CD4-positive, alpha-beta T cell treated with Interleukin-15 for 1 hour (primary cell): ENCODE results near the gene ZDHHC24.

Source experiments
- DNase-seq: peaks from one replicate; pipeline ENCODE4 v3.0.0-alpha.2; 2020

Gene ZDHHC24

DNA sequence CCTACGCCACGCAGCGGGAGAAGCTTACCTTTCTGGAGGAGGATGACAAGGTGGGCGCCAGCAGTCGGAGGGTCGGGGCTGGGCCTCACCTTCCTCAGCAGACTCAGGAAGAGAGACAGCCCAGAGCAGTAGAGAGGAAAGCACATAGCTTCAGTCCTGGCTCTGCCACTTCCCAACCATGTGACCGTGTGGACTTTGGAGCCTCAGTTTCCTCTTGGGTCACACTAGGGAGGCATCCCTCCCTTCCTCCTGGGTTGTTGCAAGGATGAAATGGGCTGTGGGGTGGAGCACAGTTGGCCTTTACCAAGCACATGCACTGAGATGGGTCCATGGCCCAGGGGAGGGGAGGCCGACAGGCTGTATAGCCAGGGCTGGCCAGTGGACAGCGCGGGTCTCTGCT lies 52.7 kb downstream of the ZDHHC24 start:
- DNase-seq = no peak

GRCh38 chr11:66492161-66492865 lies 53.5 kb downstream of the ZDHHC24 start:
- DNase-seq = no peak

DNA sequence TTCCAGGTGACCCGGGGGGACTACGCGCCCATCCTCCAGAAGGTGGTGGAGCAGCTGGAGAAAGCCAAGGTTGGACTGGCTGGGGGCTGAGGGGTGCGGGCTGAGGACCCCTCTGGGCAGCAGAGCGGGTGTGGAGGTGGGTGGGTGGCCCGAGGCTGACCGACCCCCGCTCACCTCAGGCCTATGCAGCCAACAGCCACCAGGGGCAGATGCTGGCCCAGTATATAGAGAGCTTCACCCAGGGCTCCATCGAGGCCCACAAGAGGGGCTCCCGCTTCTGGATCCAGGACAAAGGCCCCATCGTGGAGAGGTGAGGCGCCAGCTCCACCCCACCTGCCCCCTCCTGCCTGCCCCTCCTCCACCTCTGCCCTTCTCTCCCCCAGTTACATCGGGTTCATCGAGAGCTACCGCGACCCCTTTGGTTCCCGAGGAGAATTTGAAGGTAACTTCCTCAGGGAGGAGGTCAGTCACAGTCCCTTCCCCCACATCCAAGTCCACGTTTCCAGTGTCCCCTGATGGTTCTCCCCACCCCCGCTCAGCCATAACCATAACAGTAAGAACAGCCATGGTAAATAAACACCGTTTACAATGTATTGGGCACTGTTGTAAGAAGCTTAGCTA lies 54.4 kb downstream of the ZDHHC24 start:
- DNase-seq = no peak

DNA sequence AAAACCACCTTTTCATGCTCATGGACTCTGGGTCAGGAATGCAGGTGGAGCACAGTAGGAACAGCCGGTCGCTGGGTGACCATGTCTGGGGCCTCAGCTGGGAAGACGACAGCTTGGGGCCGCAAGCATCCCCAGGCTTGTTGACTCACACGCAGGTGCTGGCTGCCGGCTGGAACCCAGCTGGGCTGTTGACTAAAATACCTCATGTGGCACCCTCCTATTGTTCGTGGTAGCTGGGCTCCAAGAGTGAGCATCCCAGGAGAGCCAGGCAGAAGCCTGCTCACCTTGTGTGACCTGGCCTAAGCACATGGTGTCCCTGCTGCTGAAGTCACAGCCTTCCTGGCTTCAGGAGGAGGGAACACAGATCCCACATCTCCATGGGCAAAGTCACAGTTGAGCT lies 56.2 kb downstream of the ZDHHC24 start:
- DNase-seq = no peak

GRCh38 chr11:66488957-66489356 lies 56.9 kb downstream of the ZDHHC24 start:
- DNase-seq = no peak

DNA sequence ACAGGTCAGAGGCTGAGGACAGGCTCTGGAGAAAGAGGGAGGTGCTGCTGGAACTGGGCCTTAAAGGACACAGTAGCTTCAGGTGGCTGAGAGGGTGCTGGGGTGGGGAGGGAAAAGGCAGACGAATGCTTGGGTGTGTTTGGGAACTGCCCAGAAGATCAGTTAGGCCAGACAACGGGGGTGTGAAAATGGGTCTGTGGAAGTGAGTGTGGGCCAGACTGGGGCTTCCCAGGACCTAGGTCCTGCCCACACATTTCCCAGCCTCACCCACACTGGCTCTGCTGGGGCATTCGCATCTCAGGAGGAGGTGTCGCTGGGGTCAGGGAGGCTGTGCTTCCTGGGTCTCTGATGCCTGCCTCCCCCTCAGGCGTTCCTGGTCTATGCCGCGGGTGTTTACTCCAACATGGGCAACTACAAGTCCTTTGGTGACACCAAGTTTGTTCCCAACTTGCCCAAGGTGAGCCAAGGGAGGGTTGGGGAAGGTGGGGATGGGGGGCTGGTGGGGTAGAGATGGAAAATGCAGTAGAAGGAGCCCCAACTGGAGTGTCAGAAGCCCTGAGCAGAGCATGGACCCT lies 61.0 kb downstream of the ZDHHC24 start:
- no peak for DNase-seq

- DNase-seq = peak; percentile 95
Measured at GRCh38 chr11:66480117-66480938, 65.5 kb downstream of the ZDHHC24 start, which contains the start of gene DPP3. Gene DPP3, plus strand, starts transcription at chr11:66480434. Its CDS starts 1,767 bp downstream, at chr11:66482201.

DNA sequence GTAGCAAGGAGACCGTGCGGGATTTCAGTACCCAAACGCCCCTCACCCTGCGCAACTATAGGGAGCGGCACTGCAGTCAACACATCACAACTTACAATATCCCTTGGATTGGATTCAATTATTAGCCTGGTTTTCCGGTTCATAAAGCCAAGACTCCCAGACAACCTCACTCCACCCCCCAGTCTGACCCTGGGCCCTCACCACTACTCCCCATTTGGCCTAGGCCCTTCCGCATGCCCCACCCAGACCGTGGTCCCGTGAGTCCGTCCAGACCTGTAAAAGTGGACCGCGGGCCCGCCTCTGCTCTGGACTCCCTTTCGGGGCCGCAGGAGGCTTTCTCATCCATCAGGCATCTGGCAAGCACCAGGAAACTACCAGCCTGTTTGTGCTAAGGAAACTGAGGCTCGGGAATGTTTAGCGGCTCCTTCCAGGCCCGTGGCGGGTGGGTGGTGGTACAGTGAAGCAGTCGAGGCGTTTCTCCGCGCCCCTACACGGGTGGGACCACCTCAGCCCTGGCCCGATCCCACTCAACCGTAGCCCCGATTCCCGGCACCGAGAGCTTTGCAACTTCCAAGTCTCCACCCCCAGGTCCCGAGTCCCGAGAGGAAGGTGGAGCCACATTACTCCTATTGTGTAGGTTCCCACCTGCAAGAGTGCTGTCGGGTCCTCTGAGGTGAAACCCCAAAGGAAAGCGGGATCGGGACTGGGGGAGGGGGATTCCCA lies 66.3 kb downstream of the ZDHHC24 start:
- DNase-seq = no peak

- DNase-seq = peak; percentile 34
Measured at GRCh38 chr11:66478729-66479393, 67.0 kb downstream of the ZDHHC24 start.

- DNase-seq = no peak
Measured at GRCh38 chr11:66477263-66478201, 68.3 kb downstream of the ZDHHC24 start.

DNA sequence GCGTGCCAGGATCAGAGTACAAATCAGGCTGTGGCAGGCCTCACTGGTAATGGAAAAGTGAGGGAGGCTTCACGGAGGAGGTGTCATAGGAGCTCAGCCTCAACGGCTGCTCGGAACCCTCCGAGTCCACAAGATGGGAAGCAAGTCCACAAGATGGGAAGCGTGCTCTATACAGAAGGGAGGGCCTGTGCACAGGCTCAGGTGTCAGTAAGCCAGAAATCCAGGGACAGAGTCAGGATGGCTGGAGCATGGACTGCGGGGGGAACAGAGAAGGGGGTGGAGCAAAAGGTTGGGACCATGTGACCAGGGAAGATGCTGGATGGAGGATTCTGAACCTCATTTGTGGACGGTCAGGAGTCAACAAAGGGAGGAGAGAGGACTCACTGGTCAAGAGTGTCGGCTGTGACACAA lies 69.0 kb downstream of the ZDHHC24 start:
- DNase-seq = no peak

DNA sequence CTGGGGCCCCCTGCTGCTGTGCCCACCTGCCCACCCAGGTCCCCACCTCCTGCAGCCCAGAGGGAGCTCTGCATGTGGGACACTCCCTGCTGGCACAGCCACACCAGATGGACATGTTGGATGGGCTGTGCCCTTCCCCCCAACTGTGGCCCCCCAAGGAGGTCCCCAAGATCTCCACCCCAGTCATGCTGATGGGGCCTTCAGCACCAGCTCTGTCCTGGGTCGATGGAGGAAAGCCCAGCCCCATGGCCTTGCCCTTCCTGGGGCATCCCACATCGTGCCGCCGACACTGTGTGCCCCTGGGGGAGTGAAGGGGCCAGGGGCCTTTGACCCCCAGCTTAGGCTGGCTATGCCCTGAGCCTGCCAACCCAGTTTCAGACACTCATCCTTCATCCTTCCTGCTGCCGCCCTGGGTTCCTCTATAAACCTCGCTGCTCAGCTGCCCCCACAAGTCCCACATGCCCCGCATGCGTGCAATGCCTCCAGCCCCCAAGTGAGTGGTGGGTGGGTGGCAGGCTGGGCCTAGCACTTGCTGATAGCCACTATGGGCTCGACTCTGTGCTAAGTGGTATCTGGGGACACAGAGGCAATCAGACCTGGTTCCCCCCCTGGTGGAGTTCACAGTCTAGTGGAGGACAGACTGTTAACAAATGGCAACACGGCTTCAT lies 69.5 kb downstream of the ZDHHC24 start:
- DNase-seq = no peak

DNA sequence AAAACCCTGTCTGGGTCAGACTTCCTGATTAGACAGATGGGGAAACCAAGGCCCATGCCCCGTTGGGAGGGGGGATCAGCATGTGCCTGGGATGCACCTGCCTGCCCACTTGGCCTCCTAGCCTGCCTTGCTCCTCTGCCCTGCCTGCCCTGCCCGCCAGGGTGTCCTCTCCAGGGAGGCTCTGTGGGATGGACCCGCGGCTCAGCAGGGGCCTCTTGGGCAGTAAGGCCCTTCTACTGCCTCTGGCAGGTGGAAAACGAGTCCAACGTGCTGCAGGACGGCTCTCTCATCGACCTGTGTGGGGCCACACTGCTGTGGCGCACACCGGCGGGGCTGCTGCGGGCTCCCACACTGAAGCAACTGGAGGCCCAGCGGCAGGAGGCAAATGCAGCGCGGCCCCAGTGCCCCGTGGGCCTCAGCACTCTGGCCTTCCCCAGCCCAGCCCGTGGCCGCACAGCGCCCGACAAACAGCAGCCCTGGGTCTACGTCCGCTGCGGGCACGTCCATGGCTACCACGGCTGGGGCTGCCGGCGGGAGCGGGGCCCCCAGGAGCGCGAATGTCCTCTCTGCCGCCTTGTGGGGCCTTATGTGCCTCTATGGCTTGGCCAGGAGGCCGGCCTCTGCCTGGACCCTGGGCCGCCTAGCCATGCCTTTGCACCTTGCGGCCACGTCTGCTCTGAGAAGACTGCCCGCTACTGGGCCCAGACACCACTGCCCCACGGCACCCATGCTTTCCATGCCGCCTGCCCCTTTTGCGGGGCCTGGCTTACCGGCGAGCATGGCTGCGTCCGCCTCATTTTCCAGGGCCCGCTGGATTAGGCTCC lies 70.3 kb downstream of the ZDHHC24 start:
- no peak for DNase-seq

DNA sequence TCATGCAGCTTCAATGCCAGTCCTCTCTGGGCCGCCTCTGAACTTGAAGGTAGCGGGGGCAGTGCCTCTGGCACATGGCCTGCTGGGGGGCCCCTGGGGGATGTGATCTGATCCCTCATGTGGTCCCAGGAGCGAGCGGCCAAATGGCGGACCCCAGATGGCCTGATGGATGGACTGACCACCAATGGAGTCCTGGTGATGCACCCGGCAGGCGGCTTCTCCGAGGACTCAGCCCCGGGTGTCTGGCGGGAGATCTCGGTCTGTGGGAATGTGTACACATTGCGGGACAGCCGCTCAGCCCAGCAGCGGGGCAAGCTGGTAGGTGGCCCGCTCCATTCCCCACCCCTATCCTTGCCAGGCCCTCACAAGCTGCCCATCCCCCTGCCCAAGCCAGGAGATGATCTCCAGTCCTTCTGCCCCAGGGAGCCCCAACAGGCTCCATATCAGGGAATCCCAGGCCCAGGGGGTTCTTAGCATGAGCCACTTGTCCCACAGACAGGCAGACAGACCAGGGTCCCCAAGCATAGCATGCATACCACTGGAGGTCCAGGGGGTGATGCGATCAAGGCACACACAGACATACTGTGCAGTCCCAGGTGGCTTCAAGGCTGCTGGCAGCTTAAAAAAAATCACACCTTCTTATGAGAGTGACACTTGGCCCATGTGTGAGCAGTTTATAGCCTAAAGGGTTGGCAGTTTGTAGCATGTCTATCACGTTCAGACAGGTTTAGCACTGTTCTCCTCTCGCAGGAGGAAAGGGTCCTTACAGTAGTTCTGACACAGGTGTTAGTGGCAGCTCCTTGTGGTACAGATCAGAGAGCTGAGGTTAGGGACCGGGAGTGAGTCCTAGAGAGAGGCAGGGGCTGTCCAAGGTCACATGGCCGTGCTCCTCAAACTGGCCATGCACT lies 72.0 kb downstream of the ZDHHC24 start:
- no peak for DNase-seq

- DNase-seq = no peak
Measured at GRCh38 chr11:66473167-66473566, 72.7 kb downstream of the ZDHHC24 start.

- DNase-seq = no peak
Measured at GRCh38 chr11:66472054-66472453, 73.8 kb downstream of the ZDHHC24 start.

GRCh38 chr11:66471142-66471541 lies 74.7 kb downstream of the ZDHHC24 start:
- DNase-seq = no peak
